Ishikawa (cell line): ENCODE results near the gene SUPT20H.

ENCODE experiments used
- CEBPB ChIP-seq: IDR thresholded peaks from 2 replicates; pipeline ENCODE4 v1.6.1; 2012
- CREB1 ChIP-seq: IDR thresholded peaks from 2 replicates; pipeline ENCODE4 v1.6.1; 2012; ENCODE audit warnings: low read depth
- EGR1 ChIP-seq: IDR thresholded peaks from 2 replicates; pipeline ENCODE4 v1.6.1; 2012
- EP300 ChIP-seq: IDR thresholded peaks from 2 replicates; pipeline ENCODE4 v1.6.1; 2012; ENCODE audit warnings: borderline replicate concordance
- FOXM1 ChIP-seq: IDR thresholded peaks from 2 replicates; pipeline ENCODE4 v1.6.1; 2012; ENCODE audit warnings: low read depth, borderline replicate concordance
- MAX ChIP-seq: IDR thresholded peaks from 2 replicates; pipeline ENCODE4 v1.6.1; 2012
- NFIC ChIP-seq: IDR thresholded peaks from 2 replicates; pipeline ENCODE4 v1.6.1; 2012
- RAD21 ChIP-seq: IDR thresholded peaks from 2 replicates; pipeline ENCODE4 v1.6.1; 2012; ENCODE audit warnings: low read depth
- REST ChIP-seq: IDR thresholded peaks from 2 replicates; pipeline ENCODE4 v1.6.1; 2012; ENCODE audit warnings: low read depth, mild to moderate bottlenecking
- TAF1 ChIP-seq: IDR thresholded peaks from 2 replicates; pipeline ENCODE4 v1.6.1; 2012; ENCODE audit warnings: low read depth, mild to moderate bottlenecking
- TCF12 ChIP-seq: IDR thresholded peaks from 2 replicates; pipeline ENCODE4 v1.6.1; 2012; ENCODE audit warnings: low read depth
- TEAD4 ChIP-seq: IDR thresholded peaks from 2 replicates; pipeline ENCODE4 v1.6.1; 2012
- USF1 ChIP-seq: IDR thresholded peaks from 2 replicates; pipeline ENCODE4 v1.6.1; 2012
- YY1 ChIP-seq: IDR thresholded peaks from 2 replicates; pipeline ENCODE4 v1.6.1; 2012; ENCODE audit warnings: low read depth
- ZBTB7A ChIP-seq: IDR thresholded peaks from 2 replicates; pipeline ENCODE4 v1.6.1; 2012; ENCODE audit warnings: low read depth

SUPT20H gene

GRCh38 chr13:36986462-36987240 is 72.8 kb downstream of the SUPT20H start:
- TF ChIP-seq USF1, result no peak
- TF ChIP-seq NFIC, result no peak
- TF ChIP-seq CREB1, result no peak
- no peak for TF ChIP-seq EP300
- TF ChIP-seq MAX, result no peak
- TF ChIP-seq ZBTB7A, result no peak
- TF ChIP-seq REST, result no peak
- no peak for TF ChIP-seq CEBPB
- no peak for TF ChIP-seq EGR1
- no peak for TF ChIP-seq TAF1
- TF ChIP-seq FOXM1, result no peak
- TF ChIP-seq TCF12, result no peak
- TF ChIP-seq TEAD4, result no peak

GRCh38 chr13:36981156-36981743 is 78.2 kb downstream of the SUPT20H start:
- peak; percentile 41 for TF ChIP-seq RAD21
- TF ChIP-seq REST, result no peak
- TF ChIP-seq NFIC, result no peak
- no peak for TF ChIP-seq TEAD4
- TF ChIP-seq EP300, result no peak

- TF ChIP-seq RAD21 (no peak), EGR1 (no peak), TAF1 (no peak), NFIC (no peak), USF1 (no peak), MAX (no peak), ZBTB7A (no peak), CEBPB (no peak), REST (no peak), YY1 (no peak), TCF12 (no peak), CREB1 (no peak), FOXM1 (no peak), TEAD4 (no peak), EP300 (no peak)
These were observed 80.0 kb downstream of the SUPT20H start for GRCh38 chr13:36979361-36980050.

- TF ChIP-seq REST (no peak), USF1 (no peak), CEBPB (no peak), CREB1 (no peak), NFIC (no peak), YY1 (no peak), RAD21 (no peak), MAX (no peak), FOXM1 (no peak), TCF12 (no peak), TEAD4 (no peak), EP300 (no peak), TAF1 (no peak), EGR1 (no peak), ZBTB7A (no peak)
These were observed 84.3 kb downstream of the SUPT20H start for GRCh38 chr13:36975172-36975571.
